Spinal cord (tissue), 10 donors: ENCODE results near the gene RAB5B. TPM values are rescaled to one million over a fixed set of nuclear protein-coding genes. Genes with fewer than 3 reads are reported as not detected.
"Not testable (repeated sequence)": the region's sequence is repeated elsewhere in the genome, so short reads cannot be mapped to it uniquely, and the experiment has no call there.

Source experiments
- DNase-seq, 6 donors: peaks; one replicate each; pipeline versions ENCODE4 v3.0.0 to v3.0.0-alpha.2; 2013 to 2015; ENCODE audit warnings: low spot score in 6 of 6, low read depth in 4 of 6
- H3K27ac ChIP-seq: one replicate; pipeline ENCODE4 v1.5.1; 2013; ENCODE audit warnings: low read depth, low read length, control low read depth
- H3K27me3 ChIP-seq: one replicate; pipeline ENCODE4 v1.6.1; 2013; ENCODE audit warnings: low read length; ENCODE audit not compliant: control insufficient read depth, insufficient read depth
- H3K36me3 ChIP-seq: one replicate; pipeline ENCODE4 v1.6.1; 2013; ENCODE audit warnings: low read length; ENCODE audit not compliant: control insufficient read depth, insufficient read depth
- H3K4me1 ChIP-seq: one replicate; pipeline ENCODE4 v1.6.1; 2013; ENCODE audit warnings: low read length; ENCODE audit not compliant: control insufficient read depth, insufficient read depth
- H3K4me3 ChIP-seq: one replicate; pipeline ENCODE4 v1.5.1; 2013; ENCODE audit warnings: low read depth, low read length, control low read depth
- H3K9me3 ChIP-seq: one replicate; pipeline ENCODE4 v1.6.1; 2013; ENCODE audit warnings: low read length; ENCODE audit not compliant: control insufficient read depth, insufficient read depth
- WGBS: methylation state at CpG from one replicate; pipeline ENCODE4 v1.1.5; 2013; ENCODE audit warnings: missing lambda C conversion rate; ENCODE audit not compliant: insufficient coverage; 5-methylcytosine and 5-hydroxymethylcytosine counted together
- polyA plus RNA-seq, 2 donors: library from polyadenylated mRNA; unstranded; fragments of 120-200 nt; gene quantifications; one replicate each; pipeline ENCODE4 v1.2.1, GENCODE V29; 2013; ENCODE audit not compliant: insufficient read length in 2 of 2
- total RNA-seq, 2 donors: library from RNA; depleted of rRNA in 1 of 2; stranded (reverse); fragments of 120-200 nt in 1 of 2; fragments of >200 nt in 1 of 2; gene quantifications; one replicate each; pipeline versions ENCODE4 v1.2.3 to v1.2.4, GENCODE V29; 2013 to 2014
- donor health status: healthy.

The RAB5B gene
- total and polyA plus RNA-seq, 4 donors = 77.5 to 160 (median 123) TPM

GRCh38 chr12:55996201-55996714 lies 22.4 kb downstream of the RAB5B start:
- Histone ChIP-seq H3K4me3 (peak overlapping the region; percentile 71), H3K9me3 (no peaks in the 10 kb centered on the region), H3K36me3 (peaks cover 46% of the 10 kb centered on the region), H3K27me3 (no peaks in the 10 kb centered on the region), H3K4me1 (peaks cover 16% of the 10 kb centered on the region), H3K27ac (peak overlapping the region; percentile 91)
- no CpG with 5 or more reads among the region's 14 CpGs for WGBS
- DNase-seq = peak in 5 of 6 donors; percentile 40 to 88 (median 57)

GRCh38 chr12:55996715-55997534 lies 23.0 kb downstream of the RAB5B start, which contains the start of gene SUOX:
TSS of gene SUOX (plus strand) at chr12:55997276. CDS start at chr12:56002222, 4,946 bp downstream.
- Histone ChIP-seq H3K27ac (peak within 1 kb of the TSS; percentile 91), H3K27me3 (no peaks in the 10 kb centered on the region), H3K4me1 (peaks cover 16% of the 10 kb centered on the region), H3K36me3 (peaks cover 45% of the 10 kb centered on the region), H3K4me3 (peak within 1 kb of the TSS; percentile 71), H3K9me3 (no peaks in the 10 kb centered on the region)
- DNase-seq = peak; percentile 82 to 98 (median 93)
- 2% methylated on average over 25 of the region's 27 CpGs for WGBS

- 0% methylated on average over 3 of the region's 5 CpGs for whole genome bisulfite sequencing
- peak overlapping the region; percentile 91 for H3K27ac ChIP-seq
- no peak for DNase-seq
These were observed 23.6 kb downstream of the RAB5B start for GRCh38 chr12:55997535-55997859.

GRCh38 chr12:55999522-55999921 lies 25.6 kb downstream of the RAB5B start:
- not testable (repeated sequence) for H3K9me3 ChIP-seq, H3K4me3 ChIP-seq, H3K27ac ChIP-seq, H3K27me3 ChIP-seq, DNase-seq
- H3K4me1 ChIP-seq = peaks cover 16% of the 10 kb centered on the region
- H3K36me3 ChIP-seq = peaks cover 49% of the 10 kb centered on the region
- WGBS = 68% methylated on average over 2 of the region's 6 CpGs

More at GRCh38 chr12:55997535-55997859, 23.6 kb downstream of the RAB5B start:
- H3K27me3 ChIP-seq = no peaks in the 10 kb centered on the region
- H3K36me3 ChIP-seq = peaks cover 45% of the 10 kb centered on the region
- peak overlapping the region; percentile 71 for H3K4me3 ChIP-seq
- no peaks in the 10 kb centered on the region for H3K9me3 ChIP-seq
- H3K4me1 ChIP-seq = peaks cover 16% of the 10 kb centered on the region

GRCh38 chr12:55999999-56000540 lies 26.2 kb downstream of the RAB5B start:
- H3K4me1 ChIP-seq = peaks cover 16% of the 10 kb centered on the region
- 89% methylated on average over 25 of the region's 33 CpGs for WGBS
- H3K9me3 ChIP-seq, H3K4me3 ChIP-seq, DNase-seq, H3K27me3 ChIP-seq, H3K27ac ChIP-seq: not testable (repeated sequence)
- peaks cover 53% of the 10 kb centered on the region for H3K36me3 ChIP-seq

GRCh38 chr12:56001487-56002100 lies 27.7 kb downstream of the RAB5B start:
- Histone ChIP-seq H3K4me3 (no peak overlapping the region), H3K9me3 (no peaks in the 10 kb centered on the region), H3K27me3 (no peaks in the 10 kb centered on the region), H3K27ac (no peak overlapping the region), H3K36me3 (peaks cover 51% of the 10 kb centered on the region), H3K4me1 (peaks cover 12% of the 10 kb centered on the region)
- DNase-seq = no peak
- WGBS = 86% methylated on average over 5 of the region's 7 CpGs

- peaks cover 18% of the 10 kb centered on the region for H3K4me1 ChIP-seq
- not testable (repeated sequence) for H3K9me3 ChIP-seq, H3K27me3 ChIP-seq, H3K4me3 ChIP-seq, H3K27ac ChIP-seq, DNase-seq
- peaks cover 51% of the 10 kb centered on the region for H3K36me3 ChIP-seq
- WGBS = 92% methylated on average over 5 of the region's 5 CpGs
These were observed 29.5 kb downstream of the RAB5B start for GRCh38 chr12:56003376-56003775.

- H3K4me1 ChIP-seq = peaks cover 15% of the 10 kb centered on the region
- no peaks in the 10 kb centered on the region for H3K27me3 ChIP-seq
- H3K9me3 ChIP-seq = no peaks in the 10 kb centered on the region
- H3K27ac ChIP-seq = no peak overlapping the region
- H3K36me3 ChIP-seq = peaks cover 46% of the 10 kb centered on the region
- 95% methylated on average over 10 of the region's 10 CpGs for WGBS
- no peak for DNase-seq
- H3K4me3 ChIP-seq = no peak overlapping the region
These were observed 30.3 kb downstream of the RAB5B start for GRCh38 chr12:56004211-56004610.

- Histone ChIP-seq H3K4me3 (peak overlapping the region; percentile 66), H3K27me3 (no peaks in the 10 kb centered on the region), H3K9me3 (no peaks in the 10 kb centered on the region), H3K27ac (peak overlapping the region; percentile 87), H3K36me3 (peaks cover 25% of the 10 kb centered on the region), H3K4me1 (peaks cover 15% of the 10 kb centered on the region)
- DNase-seq = peak in 4 of 6 donors; percentile 33 to 94 (median 72)
- under 1% methylated on average over 28 of the region's 44 CpGs for WGBS
These were observed 34.0 kb downstream of the RAB5B start for GRCh38 chr12:56007564-56008559.
